SK-MEL-5 (cell line): Measurements from ENCODE around the gene VASH1. TPM values are rescaled to one million over a fixed set of nuclear protein-coding genes. Genes with fewer than 3 reads are reported as not detected.
A peak's percentile ranks its signal among the peaks of the same experiment; 100 is the strongest.

Experiments used
- DNase-seq: peaks from one replicate; pipeline ENCODE4 v3.0.0-alpha.2; 2016; ENCODE audit warnings: low read depth, low spot score
- in situ Hi-C: cut with HindIII; loops from 2 replicates; pipeline ENCODE4 v1.10.0; 2016; ENCODE audit warnings: low sequenced_read_pairs, high pct_unique_total_duplicates, low pct_unique_long_range_greater_than_20kb
- total RNA-seq: library from RNA; depleted of rRNA; stranded (reverse); fragments of >200 nt; shearing (Covaris generic); gene quantifications from 2 replicates; pipeline ENCODE4 v1.2.3, GENCODE V29; 2014

Gene VASH1
- total RNA-seq, 1 experiment from 2014 or later, result 1.9 TPM

GRCh38 chr14:76765461-76765931 is 4.2 kb downstream of the VASH1 start:
- in situ Hi-C loops, result no loop called here
- DNase-seq, result no peak

GRCh38 chr14:76767681-76768656 is 6.7 kb downstream of the VASH1 start:
- in situ Hi-C loops, result no loop called here

GRCh38 chr14:76768671-76769500 is 7.6 kb downstream of the VASH1 start:
- no peak for DNase-seq
- in situ Hi-C loops, result no loop called here

More at GRCh38 chr14:76767681-76768656, 6.7 kb downstream of the VASH1 start:
- no peak for DNase-seq

- in situ Hi-C loops, result no loop called here
- no peak for DNase-seq
Measured at GRCh38 chr14:76769636-76770292, 8.5 kb downstream of the VASH1 start.

GRCh38 chr14:76770521-76771436 is 9.5 kb downstream of the VASH1 start:
- DNase-seq, result no peak
- in situ Hi-C loops, result no loop called here

GRCh38 chr14:76771437-76771980 is 10.2 kb downstream of the VASH1 start:
- in situ Hi-C loops, result no loop called here
- no peak for DNase-seq

GRCh38 chr14:76772300-76773187 is 11.3 kb downstream of the VASH1 start:
- no peak for DNase-seq
- in situ Hi-C loops, result no loop called here

- DNase-seq, result no peak
- in situ Hi-C loops, result no loop called here
Measured at GRCh38 chr14:76773188-76773885, 12.1 kb downstream of the VASH1 start.

GRCh38 chr14:76773956-76774820 is 12.9 kb downstream of the VASH1 start:
- in situ Hi-C loops, result no loop called here
- DNase-seq, result no peak

GRCh38 chr14:76774821-76775694 is 13.8 kb downstream of the VASH1 start:
- no peak for DNase-seq
- in situ Hi-C loops, result no loop called here

- DNase-seq, result no peak
- in situ Hi-C loops, result no loop called here
Measured at GRCh38 chr14:76775695-76776427, 14.6 kb downstream of the VASH1 start.

GRCh38 chr14:76776428-76777251 is 15.4 kb downstream of the VASH1 start:
- peak; percentile 7 for DNase-seq
- in situ Hi-C loops, result no loop called here
